H1 (cell line): ENCODE data around the gene ELMO1. TPM values are rescaled to one million over a fixed set of nuclear protein-coding genes. Genes with fewer than 3 reads are reported as not detected.

Experiments
- CTCF ChIA-PET: fragments of 300-600 bp; sonication (Branson Sonifier 250); formaldehyde crosslinking; loops from one replicate; lab custom pipeline; 2021; ENCODE audit not compliant: partially characterized antibody; lab: Charles Lee
- POLR2A ChIA-PET: fragments of 300-600 bp; sonication (Branson Sonifier 250); formaldehyde crosslinking; loops from one replicate; lab custom pipeline; 2021; ENCODE audit warnings: inconsistent platforms; ENCODE audit not compliant: partially characterized antibody; lab: Charles Lee
- DNase-seq, 2 experiments: peaks; one replicate each; pipeline versions ENCODE4 v3.0.0 to v3.0.0-alpha.2; 2010 to 2022; ENCODE audit warnings: low spot score in 2 of 2, low read depth in 1 of 2, mixed read lengths in 1 of 2
- FAIRE-seq: peaks from 2 replicates; lab custom pipeline; 2011; peaks lifted over from hg19 to GRCh38; lab: Jason Lieb, UNC
- H2AFZ ChIP-seq: 2 replicates; pipeline ENCODE4 v1.8.1; 2012; ENCODE audit warnings: low read length, inconsistent platforms
- H2AK5ac ChIP-seq: 2 replicates; pipeline ENCODE4 v1.6.1; 2013; ENCODE audit warnings: low read depth, low read length
- H2BK120ac ChIP-seq: replicated peaks from 2 replicates; pipeline ENCODE3; 2013; ENCODE audit warnings: low read depth, low read length, inconsistent platforms
- H2BK12ac ChIP-seq: 2 replicates; pipeline ENCODE4 v1.6.1; 2013; ENCODE audit warnings: low read depth, low read length
- H2BK15ac ChIP-seq: 2 replicates; pipeline ENCODE4 v1.6.1; 2013; ENCODE audit warnings: low read length
- H2BK20ac ChIP-seq: 2 replicates; pipeline ENCODE4 v1.6.1; 2013; ENCODE audit warnings: low read length
- H2BK5ac ChIP-seq: 2 replicates; pipeline ENCODE4 v1.6.1; 2013; ENCODE audit warnings: low read depth, low read length
- H3K14ac ChIP-seq: 2 replicates; pipeline ENCODE4 v1.6.1; 2013; ENCODE audit warnings: inconsistent platforms; ENCODE audit not compliant: insufficient read length
- H3K18ac ChIP-seq: 2 replicates; pipeline ENCODE4 v1.6.1; 2013; ENCODE audit warnings: low read length; ENCODE audit errors: extremely low read depth
- H3K23ac ChIP-seq: 2 replicates; pipeline ENCODE4 v1.6.1; 2013; ENCODE audit warnings: inconsistent platforms; ENCODE audit not compliant: insufficient read length
- H3K23me2 ChIP-seq: 2 replicates; pipeline ENCODE4 v1.6.1; 2013; ENCODE audit warnings: low read depth, low read length
- H3K27ac ChIP-seq: 2 replicates; pipeline ENCODE4 v1.6.1; 2011; ENCODE audit warnings: low read depth, low read length, inconsistent platforms
- H3K27me3 ChIP-seq, 4 experiments: replicated peaks in 1 of 4; 1 replicate in 1 of 4; 2 replicates in 3 of 4; pipeline versions ENCODE4 v1.6.1 to v1.8.1; 2011 to 2013; ENCODE audit warnings: low read length in 3 of 4, mild to moderate bottlenecking in 3 of 4, inconsistent platforms in 2 of 4, mixed read lengths in 2 of 4, moderate library complexity in 1 of 4; ENCODE audit not compliant: control insufficient read depth in 3 of 4, insufficient read depth in 3 of 4; ENCODE audit errors: extremely low read depth in 1 of 4
- H3K36me3 ChIP-seq, 4 experiments: 2 replicates each; pipeline versions ENCODE4 v1.6.1 to v1.8.1; 2011 to 2013; ENCODE audit warnings: mild to moderate bottlenecking in 4 of 4, low read length in 3 of 4, moderate library complexity in 2 of 4, control low read depth in 1 of 4, inconsistent platforms in 1 of 4; ENCODE audit not compliant: insufficient read depth in 4 of 4, control insufficient read depth in 2 of 4
- H3K4ac ChIP-seq: replicated peaks from 2 replicates; pipeline ENCODE3; 2013; ENCODE audit warnings: low read length, low read depth, mixed read lengths, inconsistent platforms; ENCODE audit not compliant: insufficient read length
- H3K4me1 ChIP-seq, 4 experiments: replicated peaks in 1 of 4; 1 replicate in 1 of 4; 2 replicates in 3 of 4; pipeline versions ENCODE4 v1.6.1 to v1.8.1; 2011 to 2013; ENCODE audit warnings: low read length in 3 of 4, inconsistent platforms in 2 of 4, mixed read lengths in 1 of 4; ENCODE audit not compliant: insufficient read depth in 4 of 4, control insufficient read depth in 3 of 4
- H3K4me2 ChIP-seq, 2 experiments: 2 replicates each; pipeline versions ENCODE4 v1.6.1 to v1.8.1; 2011 to 2013; ENCODE audit warnings: low read depth in 2 of 2, low read length in 2 of 2, control low read depth in 1 of 2, inconsistent platforms in 1 of 2, mild to moderate bottlenecking in 1 of 2; ENCODE audit not compliant: insufficient read depth in 1 of 2
- H3K4me3 ChIP-seq, 4 experiments: fragments of 200-600, 300-600 bp in 1 of 4; sonication (generic), shearing (Covaris generic), sonication (Bioruptor Twin) in 1 of 4; 2 replicates each; pipeline versions ENCODE4 v1.5.1 to v1.8.1; 2011 to 2016; ENCODE audit warnings: low read length in 4 of 4, low read depth in 3 of 4, control low read depth in 2 of 4, inconsistent platforms in 2 of 4, mild to moderate bottlenecking in 2 of 4, mixed read lengths in 1 of 4, moderate library complexity in 1 of 4; ENCODE audit not compliant: insufficient read depth in 2 of 4; ENCODE audit errors: extremely low read depth in 1 of 4
- H3K56ac ChIP-seq: replicated peaks from 2 replicates; pipeline ENCODE3; 2013; ENCODE audit warnings: low read depth, mild to moderate bottlenecking, mixed read lengths, low read length, inconsistent platforms; ENCODE audit not compliant: insufficient read length
- H3K79me1 ChIP-seq: 2 replicates; pipeline ENCODE4 v1.6.1; 2013; ENCODE audit warnings: low read depth, low read length, control low read depth
- H3K79me2 ChIP-seq, 2 experiments: 2 replicates each; pipeline versions ENCODE4 v1.6.1 to v1.8.1; 2012 to 2013; ENCODE audit warnings: low read length in 2 of 2, mild to moderate bottlenecking in 2 of 2, inconsistent platforms in 1 of 2; ENCODE audit not compliant: insufficient read depth in 2 of 2, control insufficient read depth in 1 of 2
- H3K9ac ChIP-seq, 4 experiments: replicated peaks in 1 of 4; 1 replicate in 1 of 4; 2 replicates in 3 of 4; pipeline versions ENCODE4 v1.6.1 to v1.8.1; 2011 to 2013; ENCODE audit warnings: low read depth in 3 of 4, low read length in 3 of 4, control low read depth in 2 of 4, mild to moderate bottlenecking in 2 of 4, moderate library complexity in 2 of 4, inconsistent platforms in 1 of 4; ENCODE audit errors: extremely low read depth in 1 of 4
- H3K9me3 ChIP-seq, 2 experiments: 2 replicates each; pipeline versions ENCODE4 v1.6.1 to v1.8.1; 2012 to 2013; ENCODE audit warnings: mild to moderate bottlenecking in 2 of 2, moderate library complexity in 2 of 2, control low read depth in 1 of 2, inconsistent platforms in 1 of 2, low read depth in 1 of 2, low read length in 1 of 2, mixed read lengths in 1 of 2; ENCODE audit not compliant: insufficient read depth in 2 of 2
- H4K20me1 ChIP-seq, 2 experiments: replicated peaks in 1 of 2; 2 replicates each; pipeline versions ENCODE3 to v1.8.1; 2011 to 2013; ENCODE audit warnings: inconsistent platforms in 2 of 2, low read length in 2 of 2, mild to moderate bottlenecking in 1 of 2; ENCODE audit not compliant: insufficient read depth in 2 of 2, control insufficient read depth in 1 of 2
- H4K5ac ChIP-seq: 2 replicates; pipeline ENCODE4 v1.6.1; 2013; ENCODE audit warnings: low read length, low read depth, mixed read lengths, inconsistent platforms; ENCODE audit not compliant: insufficient read length
- H4K8ac ChIP-seq: 2 replicates; pipeline ENCODE4 v1.8.0; 2013; ENCODE audit warnings: mild to moderate bottlenecking, moderate library complexity, low read length, inconsistent platforms; ENCODE audit not compliant: insufficient read depth; ENCODE audit errors: extremely low read depth
- H4K91ac ChIP-seq: replicated peaks from 2 replicates; pipeline ENCODE3; 2013; ENCODE audit warnings: low read length, mixed read lengths, inconsistent platforms; ENCODE audit not compliant: insufficient read length
- CTBP2 ChIP-seq: IDR thresholded peaks from 2 replicates; pipeline ENCODE4 v1.7.0; 2011; ENCODE audit warnings: borderline replicate concordance, mild to moderate bottlenecking, moderate library complexity, mixed read lengths, low read length; ENCODE audit not compliant: insufficient read depth, insufficient read length
- FOSL1 ChIP-seq: IDR thresholded peaks from 2 replicates; pipeline ENCODE4 v1.6.1; 2011; ENCODE audit warnings: mild to moderate bottlenecking, low read depth, low read length, moderate library complexity; ENCODE audit not compliant: insufficient read depth
- KDM1A ChIP-seq: fragments of 200-600, 300-600 bp; sonication (generic); IDR thresholded peaks from 2 replicates; pipeline ENCODE4 v1.7.1; 2016; ENCODE audit warnings: mild to moderate bottlenecking, low read length, borderline replicate concordance
- TBP ChIP-seq: IDR thresholded peaks from 2 replicates; pipeline ENCODE4 v1.6.1; 2011; ENCODE audit warnings: low read depth, low read length, improper control_type of control experiment
- WGBS, 2 experiments: shearing (Covaris generic) in 1 of 2; methylation state at CpG; one replicate each; pipeline versions ENCODE4 v1.1.6 to v1.1.7; 2013 to 2015; ENCODE audit warnings: low lambda C conversion rate in 2 of 2, mixed read lengths in 2 of 2, inconsistent platforms in 1 of 2, low coverage in 1 of 2, missing lambda C conversion rate in 1 of 2; ENCODE audit not compliant: insufficient replicate concordance in 2 of 2, insufficient coverage in 1 of 2, insufficient read length in 1 of 2; ENCODE audit errors: extremely low coverage in 1 of 2, missing lambda C conversion rate in 1 of 2; 5-methylcytosine and 5-hydroxymethylcytosine counted together
- polyA plus RNA-seq, 7 experiments: library from polyadenylated mRNA; depleted of rRNA in 3 of 7; stranded (reverse) in 5 of 7; unstranded in 2 of 7; fragments of >200 nt in 5 of 7; fragments of 200-250 nt in 2 of 7; gene quantifications; 1 replicate in 5 of 7; 2 replicates in 1 of 7; 4 replicates in 1 of 7; pipeline versions ENCODE4 v1.2.1 to v1.2.3, GENCODE V29; 2011 to 2013; ENCODE audit warnings: missing spikeins in 2 of 7, mixed read lengths in 2 of 7
- total RNA-seq: library from RNA; stranded (reverse); fragmentation: NEBNext Ultra II Directional; extraction: Animal tissue kit (Norgen Biotek cat#: 25700); gene quantifications from 2 replicates; pipeline ENCODE4 v1.2.1, GENCODE V29; 2021
- TF ChIP-seq, protein P1 (sequence below): IDR thresholded peaks from 2 replicates; pipeline ENCODE4 v1.6.1; 2012; ENCODE audit warnings: inconsistent platforms

Gene ELMO1
- total and polyA plus RNA-seq, 2 of the 8 experiments (the other 6 are each of a cell fraction or from before 2014, with no cell fraction given): 18.4 to 21.0 TPM

GRCh38 chr7:36918591-36918990 is 530.1 kb downstream of the ELMO1 start:
- no peak overlapping the region for H2BK5ac ChIP-seq
- H2BK12ac ChIP-seq: no peak overlapping the region
- no peaks in the 10 kb centered on the region for H3K9me3 ChIP-seq
- TF ChIP-seq CTBP2 (no peak), TBP (no peak), KDM1A (no peak), FOSL1 (no peak)
- TF ChIP-seq, protein P1, sequence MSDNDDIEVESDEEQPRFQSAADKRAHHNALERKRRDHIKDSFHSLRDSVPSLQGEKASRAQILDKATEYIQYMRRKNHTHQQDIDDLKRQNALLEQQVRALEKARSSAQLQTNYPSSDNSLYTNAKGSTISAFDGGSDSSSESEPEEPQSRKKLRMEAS: no peak
- H2BK120ac ChIP-seq: no peak overlapping the region
- H2AK5ac ChIP-seq: no peak overlapping the region
- no peaks in the 10 kb centered on the region for H3K79me2 ChIP-seq
- no peak overlapping the region for H4K8ac ChIP-seq
- WGBS, 2 experiments: 86% methylated on average over 2 of the region's 2 CpGs; no CpG with 5 or more reads in 1 of the 2 experiments
- ChIA-PET POLR2A (no interaction called here), CTCF (interaction anchor here (1.5 kb wide), 1 partner anchor 83 kb away, joined by 4 read pairs; no protein-coding TSS in a partner anchor)
- H3K79me1 ChIP-seq: no peaks in the 10 kb centered on the region
- H3K23ac ChIP-seq: no peak overlapping the region
- H3K36me3 ChIP-seq: no peaks in the 10 kb centered on the region
- no peak overlapping the region for H4K91ac ChIP-seq
- H2BK15ac ChIP-seq: no peak overlapping the region
- no peak overlapping the region for H2AFZ ChIP-seq
- no peak overlapping the region for H2BK20ac ChIP-seq
- H3K23me2 ChIP-seq: no peaks in the 10 kb centered on the region
- no peak overlapping the region for H3K9ac ChIP-seq
- no peak overlapping the region for H4K5ac ChIP-seq
- DNase-seq: no peak
- no peak overlapping the region for H3K18ac ChIP-seq
- H3K14ac ChIP-seq: no peak overlapping the region
- H3K27me3 ChIP-seq: no peaks in the 10 kb centered on the region
- H4K20me1 ChIP-seq: no peaks in the 10 kb centered on the region
- no peak for FAIRE-seq
- no peak overlapping the region for H3K56ac ChIP-seq
- H3K4me3 ChIP-seq: no peak overlapping the region
- H3K4ac ChIP-seq: no peak overlapping the region
- H3K27ac ChIP-seq: no peak overlapping the region
- H3K4me2 ChIP-seq: no peak overlapping the region
- H3K4me1 ChIP-seq: no peaks in the 10 kb centered on the region
